HepG2 (cell line): Measurements from ENCODE around the gene WTAP. TPM values are rescaled to one million over a fixed set of nuclear protein-coding genes. Genes with fewer than 3 reads are reported as not detected.

ENCODE experiments used
- CCDC6 ChIP-seq: sonication (generic); formaldehyde crosslinking; IDR thresholded peaks from 2 replicates; pipeline ENCODE4 v1.8.1; 2022; ENCODE audit warnings: mild to moderate bottlenecking, missing genetic modification reagents, moderate library complexity
- ELF3 ChIP-seq: IDR thresholded peaks from 2 replicates; pipeline ENCODE4 v1.6.1; 2016; ENCODE audit warnings: missing genetic modification reagents, missing compliant biosample characterization
- ETV6 ChIP-seq: sonication (generic); formaldehyde crosslinking; conservative IDR thresholded peaks from 2 replicates; pipeline ENCODE4 v1.4.0; 2020; ENCODE audit warnings: missing genetic modification reagents
- GABPB1 ChIP-seq: IDR thresholded peaks from 2 replicates; pipeline ENCODE4 v1.6.1; 2016; ENCODE audit warnings: mild to moderate bottlenecking, missing genetic modification reagents, moderate library complexity, missing compliant biosample characterization
- HMG20A ChIP-seq: IDR thresholded peaks from 2 replicates; pipeline ENCODE4 v1.6.1; 2016; ENCODE audit warnings: borderline replicate concordance
- HMG20B ChIP-seq: conservative IDR thresholded peaks from 2 replicates; pipeline ENCODE4 v1.6.1; 2016; ENCODE audit warnings: missing genetic modification reagents, missing compliant biosample characterization
- HOXA5 ChIP-seq: sonication (generic); formaldehyde crosslinking; IDR thresholded peaks from 2 replicates; pipeline ENCODE4 v1.4.0; 2020; ENCODE audit warnings: missing genetic modification reagents
- KLF16 ChIP-seq, 2 experiments: sonication (generic) in 1 of 2; formaldehyde crosslinking in 1 of 2; IDR thresholded peaks; 2 replicates each; pipeline versions ENCODE4 v1.6.1 to v1.8.0; 2016 to 2023; ENCODE audit warnings: missing genetic modification reagents in 2 of 2, missing compliant biosample characterization in 1 of 2
- PHF5A ChIP-seq: IDR thresholded peaks from one replicate; pipeline ENCODE4 v1.6.1; 2018; ENCODE audit warnings: low read depth, missing genetic modification reagents; ENCODE audit not compliant: unreplicated experiment
- RARA ChIP-seq: IDR thresholded peaks from 2 replicates; pipeline ENCODE4 v1.6.1; 2016; ENCODE audit warnings: missing genetic modification reagents, missing compliant biosample characterization
- SP2 ChIP-seq: sonication (generic); formaldehyde crosslinking; IDR thresholded peaks from 2 replicates; pipeline ENCODE4 v1.5.1; 2020; ENCODE audit warnings: mild to moderate bottlenecking, missing genetic modification reagents
- SRSF4 ChIP-seq: fragments of 200-400 bp; formaldehyde crosslinking; IDR thresholded peaks from one replicate; pipeline ENCODE4 v1.6.1; 2018; ENCODE audit warnings: mild to moderate bottlenecking, low read depth, low read length, moderate library complexity; ENCODE audit not compliant: poor library complexity, severe bottlenecking
- YEATS2 ChIP-seq: sonication (generic); formaldehyde crosslinking; IDR thresholded peaks from 2 replicates; pipeline ENCODE4 v1.4.0; 2020; ENCODE audit warnings: missing genetic modification reagents, borderline replicate concordance
- ZFAT ChIP-seq: sonication (generic); formaldehyde crosslinking; conservative IDR thresholded peaks from 2 replicates; pipeline ENCODE4 v1.8.1; 2023; ENCODE audit warnings: missing genetic modification reagents, inconsistent platforms
- ZFY ChIP-seq: sonication (generic); formaldehyde crosslinking; IDR thresholded peaks from 2 replicates; pipeline ENCODE4 v1.4.0; 2020; ENCODE audit warnings: missing genetic modification reagents
- ZNF160 ChIP-seq: sonication (generic); formaldehyde crosslinking; IDR thresholded peaks from 2 replicates; pipeline ENCODE4 v1.8.0; 2022; ENCODE audit warnings: mild to moderate bottlenecking, inconsistent platforms, missing genetic modification reagents
- ZNF792 ChIP-seq: IDR thresholded peaks from 2 replicates; pipeline ENCODE4 v1.6.1; 2016
- polyA plus RNA-seq, 8 experiments: library from polyadenylated mRNA; depleted of rRNA in 3 of 8; stranded (reverse) in 7 of 8; unstranded in 1 of 8; fragments of >200 nt; fragmentation: Illumina TruSeq in 4 of 8; extraction: Trizol in 4 of 8; gene quantifications; 2 replicates each; pipeline versions ENCODE4 v1.2.1 to v1.2.3, GENCODE V29; 2011 to 2016; ENCODE audit warnings: low read depth in 4 of 8, missing spikeins in 1 of 8, mixed read lengths in 1 of 8; ENCODE audit not compliant: insufficient read depth in 1 of 8
- total RNA-seq, 5 experiments: library from RNA; depleted of rRNA; stranded (reverse); fragments of >200 nt; fragmentation: Illumina TruSeq; extraction: Trizol; gene quantifications; 2 replicates each; pipeline ENCODE4 v1.2.3, GENCODE V29; 2016; ENCODE audit warnings: low read depth in 1 of 5
- TF ChIP-seq, protein P1 (sequence below): sonication (generic); formaldehyde crosslinking; IDR thresholded peaks from 2 replicates; pipeline ENCODE4 v1.4.0; 2020; ENCODE audit warnings: mild to moderate bottlenecking, missing genetic modification reagents
- TF ChIP-seq, protein P2 (sequence below): sonication (generic); formaldehyde crosslinking; IDR thresholded peaks from 2 replicates; pipeline ENCODE4 v1.8.0; 2022; ENCODE audit warnings: missing genetic modification reagents, mild to moderate bottlenecking, inconsistent platforms, borderline replicate concordance
- TF ChIP-seq, protein P3 (sequence below): sonication (generic); formaldehyde crosslinking; IDR thresholded peaks from 2 replicates; pipeline ENCODE4 v1.5.0; 2020; ENCODE audit warnings: missing genetic modification reagents

WTAP gene
- total and polyA plus RNA-seq, 2 of the 13 experiments (the other 11 are each of a cell fraction or from before 2014, with no cell fraction given): 31.6 to 167 TPM

- TF ChIP-seq, protein P1, sequence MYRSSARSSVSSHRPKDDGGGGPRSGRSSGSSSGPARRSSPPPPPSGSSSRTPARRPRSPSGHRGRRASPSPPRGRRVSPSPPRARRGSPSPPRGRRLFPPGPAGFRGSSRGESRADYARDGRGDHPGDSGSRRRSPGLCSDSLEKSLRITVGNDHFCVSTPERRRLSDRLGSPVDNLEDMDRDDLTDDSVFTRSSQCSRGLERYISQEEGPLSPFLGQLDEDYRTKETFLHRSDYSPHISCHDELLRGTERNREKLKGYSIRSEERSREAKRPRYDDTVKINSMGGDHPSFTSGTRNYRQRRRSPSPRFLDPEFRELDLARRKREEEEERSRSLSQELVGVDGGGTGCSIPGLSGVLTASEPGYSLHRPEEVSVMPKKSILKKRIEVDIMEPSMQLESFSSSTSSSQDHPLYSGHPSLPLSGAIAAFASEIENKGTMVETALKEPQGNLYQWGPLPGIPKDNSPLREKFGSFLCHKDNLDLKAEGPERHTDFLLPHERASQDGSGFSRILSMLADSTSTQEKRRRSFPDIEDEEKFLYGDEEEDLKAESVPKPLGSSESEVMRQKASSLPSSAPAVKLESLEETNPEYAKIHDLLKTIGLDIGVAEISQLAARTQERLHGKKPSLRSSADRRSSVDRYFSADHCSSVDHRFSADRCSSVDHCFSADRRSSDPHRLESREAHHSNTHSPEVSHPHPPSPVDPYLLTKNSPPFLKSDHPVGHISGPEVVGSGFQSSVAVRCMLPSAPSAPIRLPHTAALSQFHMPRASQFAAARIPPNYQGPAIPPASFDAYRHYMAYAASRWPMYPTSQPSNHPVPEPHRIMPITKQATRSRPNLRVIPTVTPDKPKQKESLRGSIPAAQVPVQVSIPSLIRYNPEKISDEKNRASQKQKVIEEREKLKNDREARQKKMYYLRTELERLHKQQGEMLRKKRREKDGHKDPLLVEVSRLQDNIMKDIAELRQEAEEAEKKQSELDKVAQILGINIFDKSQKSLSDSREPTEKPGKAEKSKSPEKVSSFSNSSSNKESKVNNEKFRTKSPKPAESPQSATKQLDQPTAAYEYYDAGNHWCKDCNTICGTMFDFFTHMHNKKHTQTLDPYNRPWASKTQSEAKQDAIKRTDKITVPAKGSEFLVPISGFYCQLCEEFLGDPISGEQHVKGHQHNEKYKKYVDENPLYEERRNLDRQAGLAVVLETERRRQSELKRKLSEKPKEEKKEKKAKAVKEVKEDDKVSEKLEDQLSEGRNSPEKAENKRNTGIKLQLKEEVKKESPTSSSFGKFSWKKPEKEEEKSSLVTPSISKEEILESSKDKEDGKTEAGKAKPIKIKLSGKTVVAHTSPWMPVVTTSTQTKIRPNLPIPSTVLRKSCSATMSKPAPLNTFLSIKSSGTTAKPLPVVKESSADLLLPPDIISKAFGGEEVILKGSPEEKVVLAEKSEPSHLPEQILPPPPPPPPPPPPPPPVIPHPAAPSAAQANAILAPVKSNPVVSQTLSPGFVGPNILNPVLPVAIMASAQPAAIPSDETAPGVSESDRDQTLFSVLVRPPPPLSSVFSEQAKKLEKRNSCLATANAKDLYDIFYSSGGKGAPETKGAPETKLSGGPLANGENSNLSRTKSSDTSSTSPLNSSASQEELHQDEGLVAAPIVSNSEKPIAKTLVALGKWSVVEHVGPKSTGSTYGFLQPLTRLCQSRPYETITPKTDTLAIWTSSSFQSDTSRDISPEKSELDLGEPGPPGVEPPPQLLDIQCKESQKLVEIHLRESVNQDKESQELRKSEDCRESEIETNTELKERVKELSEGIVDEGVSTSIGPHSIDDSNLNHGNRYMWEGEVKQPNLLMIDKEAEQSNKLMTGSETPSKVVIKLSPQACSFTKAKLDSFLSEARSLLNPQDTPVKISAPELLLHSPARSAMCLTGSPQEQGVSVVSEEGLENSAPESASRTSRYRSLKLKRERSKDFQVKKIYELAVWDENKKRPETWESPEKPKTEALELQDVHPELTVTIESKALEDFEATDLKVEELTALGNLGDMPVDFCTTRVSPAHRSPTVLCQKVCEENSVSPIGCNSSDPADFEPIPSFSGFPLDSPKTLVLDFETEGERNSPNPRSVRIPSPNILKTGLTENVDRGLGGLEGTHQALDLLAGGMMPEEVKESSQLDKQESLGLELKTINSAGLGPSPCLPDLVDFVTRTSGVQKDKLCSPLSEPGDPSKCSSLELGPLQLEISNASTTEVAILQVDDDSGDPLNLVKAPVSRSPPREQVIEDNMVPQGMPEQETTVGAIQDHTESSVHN: no peak
- TF ChIP-seq SRSF4: no peak
- no peak for TF ChIP-seq ZNF160
- peak; percentile 81 for TF ChIP-seq PHF5A (CRISPR knock-in tag)
- TF ChIP-seq, protein P2, sequence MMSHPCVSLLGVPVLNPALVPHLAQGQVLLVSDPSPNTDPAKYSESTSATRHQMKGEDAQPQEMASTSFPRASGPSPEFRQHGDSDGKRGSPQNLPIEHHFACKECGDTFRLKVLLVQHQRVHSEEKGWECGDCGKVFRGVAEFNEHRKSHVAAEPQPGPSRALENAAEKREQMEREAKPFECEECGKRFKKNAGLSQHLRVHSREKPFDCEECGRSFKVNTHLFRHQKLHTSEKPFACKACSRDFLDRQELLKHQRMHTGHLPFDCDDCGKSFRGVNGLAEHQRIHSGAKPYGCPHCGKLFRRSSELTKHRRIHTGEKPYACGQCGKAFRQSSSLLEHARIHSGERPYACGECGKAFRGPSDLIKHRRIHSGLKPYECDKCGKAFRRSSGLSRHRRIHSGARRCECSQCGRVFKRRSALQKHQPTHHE (CRISPR knock-in tag): peak; percentile 54; the same call in 1 of the 2 replicates
- peak; percentile 63; the same call in 1 of the 2 replicates for TF ChIP-seq YEATS2 (CRISPR knock-in tag)
- TF ChIP-seq CCDC6 (CRISPR knock-in tag): 0 out of 2 replicates have a peak, but pooled peaks have one; percentile 29
- TF ChIP-seq HOXA5 (CRISPR knock-in tag): peak; percentile 58; the same call in 1 of the 2 replicates
- peak; percentile 54 for TF ChIP-seq GABPB1 (CRISPR knock-in tag)
- no peak for TF ChIP-seq ZFAT (CRISPR knock-in tag)
- peak in 1 of 2 experiments; percentile 75; a peak in 1 of 4 replicates for TF ChIP-seq KLF16 (CRISPR knock-in tag; IDR thresholded peaks at IDR 0.05)
- peak; percentile 65; the same call in 1 of the 2 replicates for TF ChIP-seq HMG20B
- no peak for TF ChIP-seq SP2
- 0 out of 2 replicates have a peak, but pooled peaks have one; percentile 29 for TF ChIP-seq ZNF792 (CRISPR knock-in tag)
- peak; percentile 61; the same call in 1 of the 2 replicates for TF ChIP-seq HMG20A (CRISPR knock-in tag)
- TF ChIP-seq RARA: peak; percentile 64; the same call in 1 of the 2 replicates
- TF ChIP-seq ZFY (CRISPR knock-in tag): peak; percentile 28; the same call in 1 of the 2 replicates
- TF ChIP-seq ELF3 (CRISPR knock-in tag): peak; percentile 99
- peak; percentile 89 for TF ChIP-seq ETV6 (CRISPR knock-in tag)
- TF ChIP-seq, protein P3, sequence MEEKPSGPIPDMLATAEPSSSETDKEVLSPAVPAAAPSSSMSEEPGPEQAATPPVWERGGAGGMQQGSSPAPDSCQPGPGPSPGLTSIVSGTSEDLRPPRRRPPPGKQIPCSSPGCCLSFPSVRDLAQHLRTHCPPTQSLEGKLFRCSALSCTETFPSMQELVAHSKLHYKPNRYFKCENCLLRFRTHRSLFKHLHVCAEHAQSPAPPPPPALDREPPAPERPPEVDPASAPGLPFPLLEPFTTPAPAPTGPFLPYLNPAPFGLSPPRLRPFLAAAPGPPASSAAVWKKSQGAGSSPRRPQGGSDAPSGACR (CRISPR knock-in tag): 0 out of 2 replicates have a peak, but pooled peaks have one; percentile 41
These were observed 36.0 kb upstream of the WTAP start (continued) for GRCh38 chr6:159691133-159691962.
